ENCODE data around the gene PODN.

Gene PODN, protein sequence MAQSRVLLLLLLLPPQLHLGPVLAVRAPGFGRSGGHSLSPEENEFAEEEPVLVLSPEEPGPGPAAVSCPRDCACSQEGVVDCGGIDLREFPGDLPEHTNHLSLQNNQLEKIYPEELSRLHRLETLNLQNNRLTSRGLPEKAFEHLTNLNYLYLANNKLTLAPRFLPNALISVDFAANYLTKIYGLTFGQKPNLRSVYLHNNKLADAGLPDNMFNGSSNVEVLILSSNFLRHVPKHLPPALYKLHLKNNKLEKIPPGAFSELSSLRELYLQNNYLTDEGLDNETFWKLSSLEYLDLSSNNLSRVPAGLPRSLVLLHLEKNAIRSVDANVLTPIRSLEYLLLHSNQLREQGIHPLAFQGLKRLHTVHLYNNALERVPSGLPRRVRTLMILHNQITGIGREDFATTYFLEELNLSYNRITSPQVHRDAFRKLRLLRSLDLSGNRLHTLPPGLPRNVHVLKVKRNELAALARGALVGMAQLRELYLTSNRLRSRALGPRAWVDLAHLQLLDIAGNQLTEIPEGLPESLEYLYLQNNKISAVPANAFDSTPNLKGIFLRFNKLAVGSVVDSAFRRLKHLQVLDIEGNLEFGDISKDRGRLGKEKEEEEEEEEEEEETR

DNA sequence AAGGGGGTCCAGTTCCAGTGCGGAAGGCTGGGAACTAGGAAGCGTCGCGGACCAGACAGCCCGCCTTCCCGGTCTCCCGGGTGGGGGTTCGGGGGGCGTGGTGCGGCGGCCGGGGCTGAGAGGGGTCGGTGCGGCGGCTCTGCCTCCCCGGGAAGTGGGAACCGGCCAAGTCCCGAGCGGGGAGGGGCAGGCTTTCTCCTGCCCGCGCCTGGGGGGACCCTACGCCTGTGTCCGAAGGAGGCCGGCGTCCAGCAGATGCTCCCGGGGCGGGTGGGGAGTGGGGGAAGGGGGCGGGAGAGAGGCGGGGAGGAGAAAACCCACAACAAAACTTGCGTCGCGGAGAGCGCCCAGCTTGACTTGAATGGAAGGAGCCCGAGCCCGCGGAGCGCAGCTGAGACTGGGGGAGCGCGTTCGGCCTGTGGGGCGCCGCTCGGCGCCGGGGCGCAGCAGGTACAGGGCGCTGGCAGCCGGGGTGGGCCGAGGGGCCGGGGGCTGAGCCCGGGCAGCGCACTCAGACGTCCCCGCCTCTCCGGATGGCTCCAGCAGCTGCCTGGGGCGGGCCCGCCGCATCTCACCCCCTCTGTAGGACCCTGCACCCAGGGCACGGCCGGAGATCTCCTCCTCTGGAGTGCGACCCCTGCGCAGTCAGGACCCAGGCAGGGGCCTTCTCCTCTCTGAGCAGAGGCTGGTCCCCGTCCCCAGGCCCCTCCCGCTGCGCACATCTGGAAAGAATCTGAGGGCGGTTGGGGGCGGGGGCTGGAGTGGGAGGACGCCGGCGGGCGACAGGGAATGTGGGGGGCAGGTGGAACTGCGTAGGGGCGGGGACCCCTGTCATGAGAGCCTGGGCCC lies at the start of gene PODN:
TSS of gene PODN (plus strand) at position 355 of the 849 bp plus-strand sequence. CDS start 7,643 bp downstream, outside the sequence.
- TF ChIP-seq, protein P1, sequence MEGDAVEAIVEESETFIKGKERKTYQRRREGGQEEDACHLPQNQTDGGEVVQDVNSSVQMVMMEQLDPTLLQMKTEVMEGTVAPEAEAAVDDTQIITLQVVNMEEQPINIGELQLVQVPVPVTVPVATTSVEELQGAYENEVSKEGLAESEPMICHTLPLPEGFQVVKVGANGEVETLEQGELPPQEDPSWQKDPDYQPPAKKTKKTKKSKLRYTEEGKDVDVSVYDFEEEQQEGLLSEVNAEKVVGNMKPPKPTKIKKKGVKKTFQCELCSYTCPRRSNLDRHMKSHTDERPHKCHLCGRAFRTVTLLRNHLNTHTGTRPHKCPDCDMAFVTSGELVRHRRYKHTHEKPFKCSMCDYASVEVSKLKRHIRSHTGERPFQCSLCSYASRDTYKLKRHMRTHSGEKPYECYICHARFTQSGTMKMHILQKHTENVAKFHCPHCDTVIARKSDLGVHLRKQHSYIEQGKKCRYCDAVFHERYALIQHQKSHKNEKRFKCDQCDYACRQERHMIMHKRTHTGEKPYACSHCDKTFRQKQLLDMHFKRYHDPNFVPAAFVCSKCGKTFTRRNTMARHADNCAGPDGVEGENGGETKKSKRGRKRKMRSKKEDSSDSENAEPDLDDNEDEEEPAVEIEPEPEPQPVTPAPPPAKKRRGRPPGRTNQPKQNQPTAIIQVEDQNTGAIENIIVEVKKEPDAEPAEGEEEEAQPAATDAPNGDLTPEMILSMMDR (conservative IDR thresholded peaks at IDR 0.05) = no peak
- no peak for TF ChIP-seq ZFX (IDR thresholded peaks at IDR 0.05)
- no peak within 1 kb of the TSS for H3K27ac ChIP-seq

DNA sequence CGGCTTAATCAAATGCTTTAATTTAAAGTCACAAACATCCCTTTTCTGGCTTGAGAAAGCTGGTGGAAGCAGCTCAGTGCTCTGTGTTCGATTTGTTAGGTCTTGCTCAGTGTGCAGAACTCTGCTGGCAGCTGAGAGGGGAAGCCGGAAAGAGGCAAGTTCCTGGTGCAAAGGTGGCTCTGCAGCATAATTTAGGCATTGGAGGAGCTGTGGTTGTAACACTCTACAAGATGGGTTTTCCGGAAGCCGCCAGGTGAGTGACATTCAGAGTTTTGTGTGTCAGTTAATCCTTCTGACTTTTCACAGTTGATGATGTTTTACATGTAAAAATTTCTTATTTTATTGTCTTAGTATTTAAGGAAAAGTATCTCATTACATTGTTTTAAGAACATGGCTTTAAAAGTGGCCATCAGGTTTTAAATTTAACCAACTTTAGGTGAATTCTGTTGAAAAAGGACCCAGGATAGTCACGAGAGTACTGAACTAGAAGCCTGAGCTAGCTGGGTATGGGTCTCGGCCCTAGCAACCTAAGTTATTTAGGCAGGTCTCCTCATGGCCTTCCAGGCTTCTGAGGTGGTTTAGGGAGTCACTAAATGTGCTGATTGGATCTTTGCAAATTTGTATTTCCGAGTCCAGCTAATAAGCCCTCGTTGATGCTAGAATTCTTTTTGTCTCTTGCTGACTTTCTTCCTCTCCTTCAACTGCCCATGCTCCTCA lies 47.1 kb upstream of the PODN start:
- H3K27ac ChIP-seq = peak overlapping the region; percentile 66

DNA sequence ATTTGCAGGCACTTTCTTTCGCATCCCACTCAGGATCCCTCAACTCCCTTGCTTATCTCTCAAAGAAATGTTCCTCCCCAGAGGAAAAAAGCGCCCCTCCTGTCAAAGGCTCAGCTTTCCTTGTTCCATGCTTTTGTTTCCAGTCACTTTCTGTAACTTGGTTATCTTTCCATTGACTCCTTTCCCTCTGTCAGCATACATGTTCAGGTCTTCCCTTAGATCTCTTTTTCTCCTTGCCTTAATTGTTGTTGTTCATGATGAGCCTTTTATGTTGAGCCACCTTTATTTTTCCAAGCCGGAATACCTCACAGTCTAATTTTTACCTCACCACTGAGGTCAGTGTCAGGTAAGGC lies 46.5 kb upstream of the PODN start:
- TF ChIP-seq, protein P1 (conservative IDR thresholded peaks at IDR 0.05) = no peak
- no peak for TF ChIP-seq ZFX (IDR thresholded peaks at IDR 0.05)
- H3K27ac ChIP-seq = peak overlapping the region; percentile 66; the same call in 1 of the 2 replicates

More for the DNA sequence above, 47.1 kb upstream of the PODN start:
- no peak for TF ChIP-seq ZFX (IDR thresholded peaks at IDR 0.05)
- TF ChIP-seq, protein P1 (conservative IDR thresholded peaks at IDR 0.05) = no peak

DNA sequence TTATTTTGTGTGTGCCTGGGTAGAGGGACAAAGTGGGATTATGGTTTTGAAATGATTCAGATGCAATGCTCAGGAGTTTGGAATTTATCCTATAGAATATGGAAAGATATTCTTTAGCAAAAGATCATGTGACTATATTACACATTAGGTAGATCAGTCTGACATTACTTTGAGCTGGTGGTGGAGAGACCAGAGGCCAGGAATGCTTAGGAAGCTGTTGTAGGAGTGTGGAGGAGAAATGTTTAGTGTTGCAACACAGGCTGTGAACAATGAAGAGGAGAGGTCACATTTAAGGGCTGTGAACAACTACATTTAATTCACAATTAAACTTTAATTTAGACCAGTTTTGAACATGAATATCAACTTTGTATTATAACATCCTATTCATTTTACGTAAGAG lies 45.3 kb upstream of the PODN start:
- TF ChIP-seq ZFX (IDR thresholded peaks at IDR 0.05) = no peak
- TF ChIP-seq, protein P1 (conservative IDR thresholded peaks at IDR 0.05) = no peak
- H3K27ac ChIP-seq = no peak overlapping the region

DNA sequence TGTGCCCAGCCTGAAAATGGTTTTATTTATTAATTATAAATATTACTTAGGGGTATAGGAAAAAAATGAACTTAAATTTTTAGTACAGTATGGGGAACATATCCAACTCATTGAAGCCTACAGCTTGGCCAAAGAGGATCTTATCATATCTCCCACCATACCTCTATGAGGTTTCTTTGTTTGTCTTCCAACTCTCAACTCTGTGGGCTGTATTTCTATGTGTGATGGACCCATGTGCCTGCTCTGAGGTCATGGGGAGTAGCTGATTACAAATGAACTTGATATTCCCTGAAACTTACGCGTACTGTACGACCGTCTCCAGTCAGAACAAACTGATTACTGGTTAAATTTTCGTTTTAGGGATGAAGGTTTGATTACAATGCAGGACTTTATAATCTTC lies 41.4 kb upstream of the PODN start:
- H3K27ac ChIP-seq = no peak overlapping the region
- TF ChIP-seq ZFX (IDR thresholded peaks at IDR 0.05) = no peak
- TF ChIP-seq, protein P1 (conservative IDR thresholded peaks at IDR 0.05) = no peak

DNA sequence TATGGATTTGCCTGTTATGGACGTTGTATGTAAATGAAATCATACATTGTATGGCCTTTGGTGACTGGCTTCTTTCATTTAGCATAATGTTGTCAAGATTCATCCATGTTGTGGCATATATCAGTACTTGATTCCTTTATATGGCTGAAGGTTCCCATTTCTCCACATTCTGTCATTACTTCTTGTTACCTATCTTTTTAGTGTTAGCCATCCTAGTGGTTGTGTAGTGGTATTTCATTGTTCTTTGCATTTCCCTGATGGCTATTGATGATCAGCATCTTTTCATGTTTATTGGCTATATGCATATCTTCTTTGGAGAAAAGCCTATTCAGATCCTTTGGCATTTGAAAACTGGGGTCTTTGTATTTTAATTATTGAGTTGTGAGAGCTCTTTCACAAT lies 39.8 kb upstream of the PODN start:
- TF ChIP-seq, protein P1 (conservative IDR thresholded peaks at IDR 0.05) = no peak; the same call in 1 of the 2 replicates
- no peak for TF ChIP-seq ZFX (IDR thresholded peaks at IDR 0.05)
- H3K27ac ChIP-seq = no peak overlapping the region
